ENCODE results near the gene TFF2.

The TFF2 gene

DNA sequence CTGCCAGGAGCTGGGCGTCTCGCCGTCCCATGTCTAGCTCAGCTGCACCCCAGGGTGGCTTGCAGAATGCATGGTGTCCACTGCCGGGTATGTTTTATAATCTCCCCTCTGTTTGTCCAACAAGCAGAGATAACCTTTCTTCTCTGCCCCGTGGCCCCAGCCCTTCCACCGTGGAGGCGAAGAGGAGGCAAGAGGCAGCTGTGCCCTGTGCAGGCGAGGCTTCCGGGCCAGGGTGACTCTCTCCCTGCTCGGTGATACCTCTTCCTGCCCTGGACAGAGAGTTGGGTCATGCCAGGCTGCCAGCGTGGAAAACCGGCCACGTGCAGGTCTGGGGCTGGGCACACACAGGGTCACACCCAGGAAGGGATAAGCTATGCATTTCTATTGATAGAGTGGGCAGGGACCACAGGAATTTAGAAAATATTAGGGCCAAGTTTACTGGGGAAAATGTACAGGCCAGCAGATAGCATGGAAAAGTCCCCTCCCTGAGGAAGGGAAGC is at the start of gene TFF2:
Gene TFF2, minus strand, starts transcription at position 68 of the 500 bp plus-strand sequence. Its CDS starts 37 bp downstream, at position 31.
- DNase-seq = peak; percentile 9 to 13

DNA sequence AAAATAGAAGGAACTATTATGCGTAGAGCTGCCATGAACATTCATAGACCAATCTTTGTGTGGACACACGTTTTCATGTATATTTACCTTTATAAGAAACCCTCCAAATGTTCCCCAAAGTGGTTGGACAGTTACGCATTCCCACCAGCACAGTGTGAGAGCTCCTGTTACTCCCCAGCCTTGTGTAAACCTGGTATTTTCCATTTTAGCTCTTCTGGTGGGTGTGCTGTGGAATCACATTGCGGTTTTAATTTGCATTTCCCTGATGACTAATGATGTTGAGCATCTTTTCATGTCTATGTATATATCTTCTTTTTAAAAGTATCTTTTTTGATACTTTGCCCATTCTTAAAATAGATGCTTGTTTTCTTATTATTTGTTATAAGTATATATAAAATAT is 49.7 kb upstream of the TFF2 start:
- DNase-seq = no peak

DNA sequence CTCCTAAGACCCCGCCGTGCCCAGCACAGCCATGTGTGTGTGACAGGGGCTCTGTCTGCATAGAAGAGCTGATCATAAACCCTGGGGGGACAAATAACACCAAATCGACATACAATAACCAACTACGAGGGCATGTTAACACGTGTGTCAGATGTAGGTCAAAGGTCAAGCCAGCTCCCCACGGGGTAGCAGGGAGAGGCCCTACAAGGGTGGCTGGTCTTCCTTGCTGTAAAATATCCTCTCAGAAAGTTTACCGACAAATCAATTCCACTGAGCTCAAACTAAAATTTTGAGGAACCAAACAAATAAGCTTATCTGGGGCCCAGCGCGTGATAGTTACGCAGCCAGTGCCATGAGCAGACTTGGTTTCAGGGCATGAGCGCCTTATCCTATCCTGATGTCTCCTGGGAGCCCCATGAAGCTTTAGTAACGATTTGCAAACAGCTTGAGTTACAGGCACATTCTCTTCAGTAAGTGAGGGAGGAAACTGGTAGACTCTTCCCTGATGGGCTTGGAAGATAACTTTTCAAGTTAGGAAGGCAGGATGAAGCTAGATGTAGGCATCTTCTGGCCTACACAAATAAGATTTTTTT is 47.7 kb upstream of the TFF2 start:
- no peak for DNase-seq

- DNase-seq = no peak
Observed at GRCh38 chr21:42397746-42398394, 47.1 kb upstream of the TFF2 start.

- no peak for DNase-seq
Observed at GRCh38 chr21:42396799-42397745, 46.3 kb upstream of the TFF2 start.

GRCh38 chr21:42395905-42396651 is 45.3 kb upstream of the TFF2 start, which contains the start of gene TMPRSS3:
Gene TMPRSS3 (minus strand): TSS chr21:42396052. CDS start chr21:42395417, 635 bp downstream.
- DNase-seq = no peak

- no peak for DNase-seq
Observed at GRCh38 chr21:42395302-42395701, 44.5 kb upstream of the TFF2 start.

DNA sequence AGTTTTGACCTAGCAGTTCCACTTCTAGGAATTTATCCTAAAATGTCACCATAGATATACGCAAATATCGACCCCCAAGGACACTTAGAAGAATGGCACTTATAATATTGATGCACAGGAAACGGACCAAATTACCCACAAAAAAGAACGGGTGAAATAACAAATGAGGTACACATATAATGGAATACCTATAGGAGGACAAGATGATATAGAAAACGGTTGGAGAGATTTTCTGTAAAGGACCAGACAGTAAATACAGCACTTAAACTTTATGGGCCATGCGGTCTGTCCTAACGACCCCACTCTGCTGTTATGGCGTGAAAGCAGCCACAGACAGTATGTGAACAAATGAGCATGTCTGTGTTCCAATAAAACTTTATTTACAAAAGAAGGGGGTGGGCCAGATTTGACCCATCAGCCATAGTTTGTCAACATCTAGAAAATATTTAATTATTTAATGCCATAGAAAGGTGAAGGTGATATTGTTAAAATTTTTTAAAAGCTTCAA is 42.7 kb upstream of the TFF2 start:
- no peak for DNase-seq

DNA sequence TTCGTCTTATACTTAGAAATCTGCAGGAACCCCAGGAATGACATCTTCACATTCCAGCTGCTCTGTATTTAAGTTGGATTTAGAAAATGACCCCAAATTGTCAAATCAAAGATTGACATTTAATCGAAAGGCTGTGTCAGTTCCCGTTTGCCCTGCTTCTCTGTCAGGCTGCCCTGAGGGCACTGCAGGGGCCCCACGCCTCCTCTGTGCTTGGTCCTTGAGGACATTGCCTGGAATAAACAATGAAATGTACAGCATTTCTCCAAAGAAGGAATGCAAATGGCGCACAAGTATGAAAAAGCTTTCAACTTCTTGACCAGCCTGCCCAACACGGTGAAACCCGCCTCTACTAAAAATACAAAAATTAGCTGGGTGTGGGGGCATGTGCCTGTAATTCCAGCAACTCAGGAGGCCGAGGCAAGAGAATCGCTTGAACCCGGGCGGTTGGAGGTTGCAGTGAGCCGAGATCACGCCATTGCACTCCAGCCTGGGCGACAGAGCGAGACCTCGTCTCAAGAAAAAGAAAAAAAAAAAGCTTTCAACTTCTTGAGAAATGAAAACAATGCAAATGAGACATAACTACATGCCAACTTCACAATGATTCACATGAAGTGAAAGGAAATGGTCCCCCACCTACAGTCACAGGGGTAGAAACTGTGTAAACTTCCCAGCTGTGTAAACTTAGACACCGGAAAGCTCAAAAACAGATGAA is 42.1 kb upstream of the TFF2 start:
- peak in 1 of 2 experiments; percentile 47 for DNase-seq

GRCh38 chr21:42391297-42391696 is 40.5 kb upstream of the TFF2 start:
- no peak for DNase-seq

DNA sequence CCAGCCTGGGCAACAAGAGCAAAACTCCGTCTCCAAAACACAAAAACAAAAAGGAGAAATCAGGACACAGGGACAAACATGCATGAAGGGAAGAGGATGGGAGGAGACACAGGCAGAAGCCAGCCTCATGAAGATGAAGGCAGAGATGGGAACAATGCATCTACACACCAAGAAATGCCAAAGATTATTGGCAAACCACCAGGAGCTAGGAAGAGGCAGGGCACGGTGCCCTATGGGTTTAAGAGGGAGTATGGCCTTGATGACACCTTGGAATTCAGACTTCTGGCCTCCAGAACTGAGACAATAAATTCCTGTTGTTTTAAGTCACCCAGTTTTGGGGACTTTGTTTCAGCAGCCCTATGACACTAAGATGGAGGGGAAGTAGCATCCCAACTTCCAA is 39.9 kb upstream of the TFF2 start:
- no peak for DNase-seq

DNA sequence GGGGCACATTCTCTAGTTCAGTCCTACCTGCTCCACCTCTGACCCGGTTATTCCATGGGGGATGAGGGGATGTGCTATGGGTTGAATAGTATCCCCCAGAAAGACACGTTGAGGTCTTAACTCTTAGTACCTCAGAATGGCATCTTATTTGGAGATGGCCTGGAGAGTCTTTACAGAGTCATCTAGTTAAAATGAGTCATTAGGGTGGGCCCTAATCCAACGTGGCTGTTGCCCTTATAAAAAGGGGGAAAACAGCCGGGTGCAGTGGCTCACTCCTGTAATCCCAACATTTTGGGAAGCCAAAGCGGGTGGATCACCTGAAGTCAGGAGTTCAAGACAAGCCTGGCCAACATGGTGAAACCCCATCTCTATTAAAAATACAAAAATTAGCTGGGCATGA is 39.4 kb upstream of the TFF2 start:
- DNase-seq = no peak

- no peak for DNase-seq
Observed at GRCh38 chr21:42389449-42389835, 38.6 kb upstream of the TFF2 start.

- no peak for DNase-seq
Observed at GRCh38 chr21:42388740-42389448, 38.1 kb upstream of the TFF2 start.

GRCh38 chr21:42387843-42388340 is 37.1 kb upstream of the TFF2 start:
- no peak for DNase-seq

GRCh38 chr21:42387164-42387563 is 36.4 kb upstream of the TFF2 start:
- no peak for DNase-seq

DNA sequence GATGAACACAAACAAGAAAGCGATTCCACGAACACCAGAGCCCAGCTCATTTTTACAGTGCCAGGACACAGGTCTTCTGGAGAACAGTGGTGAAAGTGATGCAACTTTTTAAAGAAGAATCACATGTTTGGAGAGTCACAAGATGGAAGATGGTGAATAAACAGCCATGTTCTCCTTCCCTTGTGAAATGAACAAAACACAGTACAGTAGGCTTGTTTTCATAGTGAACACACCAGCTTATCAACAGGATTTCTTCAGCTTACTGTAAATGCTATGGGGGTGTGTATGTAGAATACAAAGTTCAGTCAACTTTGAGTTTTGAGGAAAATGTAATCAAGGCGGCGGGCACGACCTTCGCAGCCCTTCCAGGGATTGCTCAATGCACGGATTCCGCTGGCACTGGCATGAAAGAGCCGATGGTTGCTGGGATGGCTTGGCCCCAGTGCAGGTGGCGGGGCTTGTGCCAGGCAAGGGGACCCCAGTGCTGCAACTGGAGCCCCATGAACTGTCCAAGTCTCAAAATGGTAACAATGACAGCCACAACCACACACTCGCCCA is 35.3 kb upstream of the TFF2 start:
- DNase-seq = no peak

DNA sequence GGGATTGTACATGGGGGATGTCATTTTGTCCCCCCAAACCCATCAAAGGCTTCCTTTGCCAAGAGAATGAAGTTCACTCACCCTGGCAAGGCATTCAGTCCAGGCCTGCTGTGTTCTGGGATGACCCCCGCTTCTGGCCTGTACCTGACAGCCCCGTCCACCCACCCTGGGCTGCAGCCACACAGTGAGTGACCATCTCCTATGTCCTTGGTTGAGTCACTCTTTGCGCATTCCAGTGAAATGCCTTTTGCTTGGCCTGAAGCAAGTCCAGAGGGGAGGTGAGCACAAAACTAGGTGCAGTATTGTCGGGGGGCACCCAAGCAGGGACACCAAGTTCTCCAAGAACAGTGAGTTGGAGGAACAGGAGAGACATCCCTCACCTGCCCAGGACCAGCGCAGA is 34.8 kb upstream of the TFF2 start:
- no peak for DNase-seq

GRCh38 chr21:42384989-42385388 is 34.2 kb upstream of the TFF2 start:
- no peak for DNase-seq

DNA sequence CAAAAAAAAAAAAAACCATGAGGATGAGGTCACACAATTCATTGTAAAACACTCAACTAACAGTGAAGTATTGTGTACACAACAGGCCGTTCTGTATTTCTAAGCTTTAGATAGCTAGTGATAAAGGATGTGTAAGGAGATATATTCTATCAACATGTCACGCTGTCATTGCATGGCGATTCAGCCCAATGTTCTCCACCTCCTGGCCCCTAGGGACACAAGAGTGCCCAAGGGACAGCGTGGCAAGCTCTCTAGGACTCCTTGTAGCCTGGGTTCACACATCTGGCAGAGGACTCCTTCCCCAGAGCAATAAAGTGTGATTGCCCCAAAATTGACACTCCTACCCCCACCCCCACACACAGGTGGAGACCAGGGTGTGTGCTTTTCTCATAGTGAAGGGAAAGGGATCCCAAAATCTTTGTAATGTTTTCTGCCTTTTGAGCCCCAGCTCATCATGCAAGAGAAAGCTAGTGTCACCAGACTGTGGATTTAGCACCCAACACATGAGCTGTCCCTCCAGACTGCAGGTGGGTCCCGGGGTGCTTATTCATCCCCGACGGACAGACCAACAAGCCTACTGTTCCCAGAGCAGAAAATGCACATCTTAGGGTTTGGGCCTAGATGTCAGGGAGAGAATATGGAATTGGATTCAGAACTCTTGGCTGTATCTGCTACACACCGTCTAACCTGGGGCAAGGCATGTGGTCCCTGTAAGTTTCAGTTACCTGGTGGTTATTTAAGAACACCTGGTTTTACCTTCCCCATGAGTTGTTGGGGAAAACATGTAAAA is 33.6 kb upstream of the TFF2 start:
- no peak for DNase-seq

All from activated T-cell treated with anti-CD3 and anti-CD28 coated beads, Interleukin-2, amount 50 U/mL, for 48 hours (primary cell).